ENCODE data around the gene PRKCE.

DNA sequence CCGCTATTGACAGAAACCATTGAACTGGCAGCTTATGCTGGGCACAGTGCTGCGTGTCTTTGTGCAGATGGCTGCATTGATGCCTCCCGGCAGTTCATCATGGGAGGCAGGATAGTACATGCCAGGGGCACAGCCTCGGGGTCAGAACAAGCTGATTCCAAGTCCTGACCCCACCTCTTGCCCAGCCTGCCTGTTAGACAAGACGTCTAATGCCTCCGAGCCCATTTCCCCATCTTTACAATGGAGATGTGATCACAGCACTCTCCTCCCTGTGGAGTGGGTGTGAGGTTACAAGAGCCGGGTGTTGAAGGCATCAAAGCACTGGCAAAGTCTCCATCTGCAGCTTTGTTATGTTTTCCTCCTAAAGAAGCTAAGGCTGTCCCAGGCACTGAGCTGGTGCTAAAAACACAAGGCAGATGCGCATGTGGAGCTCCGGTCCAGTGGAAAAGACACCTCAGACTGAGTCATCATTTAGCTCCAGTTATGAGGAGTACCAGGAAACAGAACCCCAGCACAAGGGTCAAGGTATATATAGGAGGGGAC lies 520.0 kb downstream of the PRKCE start:
- TF ChIP-seq JUN (IDR thresholded peaks at IDR 0.05; ENCODE audit: low read depth, low read length) (no peak), EGR1 (IDR thresholded peaks at IDR 0.05; ENCODE audit: borderline replicate concordance, low read depth, low read length) (no peak), POLR2A (IDR thresholded peaks at IDR 0.05; ENCODE audit: control extremely low read depth in 1 of 2, low read depth in 2 of 2, low read length in 2 of 2) (no peak), ASH2L (IDR thresholded peaks at IDR 0.05; ENCODE audit: low read length) (no peak), KDM1A (IDR thresholded peaks at IDR 0.05; ENCODE audit: borderline replicate concordance, low read length) (no peak), EZH2 (IDR thresholded peaks at IDR 0.05; ENCODE audit: low read depth, low read length, severe bottlenecking) (no peak), MAFK (IDR thresholded peaks at IDR 0.05; ENCODE audit: low read depth, low read length) (no peak), POLR2AphosphoS5 (IDR thresholded peaks at IDR 0.05; ENCODE audit: low read depth, low read length) (no peak), RXRA (IDR thresholded peaks at IDR 0.05; ENCODE audit: insufficient read depth, low read depth, low read length) (no peak), RAD21 (IDR thresholded peaks at IDR 0.05 in 1 of 2, conservative IDR thresholded peaks at IDR 0.05 in 1 of 2; ENCODE audit: low read depth in 2 of 2, low read length in 2 of 2) (no peak)
- TF ChIP-seq, protein P1, sequence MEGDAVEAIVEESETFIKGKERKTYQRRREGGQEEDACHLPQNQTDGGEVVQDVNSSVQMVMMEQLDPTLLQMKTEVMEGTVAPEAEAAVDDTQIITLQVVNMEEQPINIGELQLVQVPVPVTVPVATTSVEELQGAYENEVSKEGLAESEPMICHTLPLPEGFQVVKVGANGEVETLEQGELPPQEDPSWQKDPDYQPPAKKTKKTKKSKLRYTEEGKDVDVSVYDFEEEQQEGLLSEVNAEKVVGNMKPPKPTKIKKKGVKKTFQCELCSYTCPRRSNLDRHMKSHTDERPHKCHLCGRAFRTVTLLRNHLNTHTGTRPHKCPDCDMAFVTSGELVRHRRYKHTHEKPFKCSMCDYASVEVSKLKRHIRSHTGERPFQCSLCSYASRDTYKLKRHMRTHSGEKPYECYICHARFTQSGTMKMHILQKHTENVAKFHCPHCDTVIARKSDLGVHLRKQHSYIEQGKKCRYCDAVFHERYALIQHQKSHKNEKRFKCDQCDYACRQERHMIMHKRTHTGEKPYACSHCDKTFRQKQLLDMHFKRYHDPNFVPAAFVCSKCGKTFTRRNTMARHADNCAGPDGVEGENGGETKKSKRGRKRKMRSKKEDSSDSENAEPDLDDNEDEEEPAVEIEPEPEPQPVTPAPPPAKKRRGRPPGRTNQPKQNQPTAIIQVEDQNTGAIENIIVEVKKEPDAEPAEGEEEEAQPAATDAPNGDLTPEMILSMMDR (IDR thresholded peaks at IDR 0.05; ENCODE audit: control extremely low read depth in 1 of 3, insufficient read depth in 1 of 3, low read depth in 1 of 3, low read length in 3 of 3), result no peak
- TF ChIP-seq, protein P2, sequence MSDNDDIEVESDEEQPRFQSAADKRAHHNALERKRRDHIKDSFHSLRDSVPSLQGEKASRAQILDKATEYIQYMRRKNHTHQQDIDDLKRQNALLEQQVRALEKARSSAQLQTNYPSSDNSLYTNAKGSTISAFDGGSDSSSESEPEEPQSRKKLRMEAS (IDR thresholded peaks at IDR 0.05), result no peak
